RWPE2 (cell line): ENCODE data around the gene RPL39L.

Source experiments
- ATAC-seq: fragments of 200-7000 bp; cut with Tn5 transposase; 3 replicates; pipeline ENCODE4 v1.9.1; 2021; ENCODE audit warnings: low read depth
- DNase-seq: peaks from one replicate; pipeline ENCODE4 v3.0.0-alpha.2; 2020; ENCODE audit warnings: low spot score
- H3K27ac ChIP-seq: fragments of 450-650 bp; 2 replicates; pipeline ENCODE4 v1.5.1; 2017; ENCODE audit warnings: mild to moderate bottlenecking; ENCODE audit not compliant: poor library complexity, severe bottlenecking
- H3K27me3 ChIP-seq: fragments of 250-450 bp; sonication (Bioruptor Pico); 2 replicates; pipeline ENCODE4 v1.5.1; 2021; ENCODE audit warnings: mild to moderate bottlenecking, moderate library complexity; ENCODE audit not compliant: insufficient read depth, poor library complexity, severe bottlenecking
- H3K36me3 ChIP-seq: fragments of 250-450 bp; sonication (Bioruptor Pico); 2 replicates; pipeline ENCODE4 v1.5.1; 2020; ENCODE audit warnings: low read depth, mild to moderate bottlenecking, moderate library complexity
- H3K4me1 ChIP-seq: fragments of 250-450 bp; sonication (Bioruptor Pico); 2 replicates; pipeline ENCODE4 v1.5.1; 2021; ENCODE audit warnings: mild to moderate bottlenecking, moderate library complexity; ENCODE audit not compliant: insufficient read depth, poor library complexity, severe bottlenecking
- H3K4me3 ChIP-seq: fragments of 250-450 bp; sonication (Bioruptor Pico); 2 replicates; pipeline ENCODE4 v1.5.1; 2021; ENCODE audit warnings: mild to moderate bottlenecking, moderate library complexity; ENCODE audit not compliant: severe bottlenecking
- H3K9me3 ChIP-seq: fragments of 250-450 bp; sonication (Bioruptor Pico); 2 replicates; pipeline ENCODE4 v1.5.1; 2021; ENCODE audit warnings: mild to moderate bottlenecking, moderate library complexity; ENCODE audit not compliant: severe bottlenecking
- CTCF ChIP-seq: fragments of 450-650 bp; IDR thresholded peaks from one replicate; pipeline ENCODE4 v1.5.1; 2017; ENCODE audit warnings: mild to moderate bottlenecking, moderate library complexity; ENCODE audit not compliant: poor library complexity, severe bottlenecking

Gene RPL39L

GRCh38 chr3:187139126-187139894, at the start of gene RPL39L:
TSS of gene RPL39L (minus strand) at chr3:187139496. CDS start at chr3:187121300, 18,196 bp downstream.
- Histone ChIP-seq H3K4me3 (peak within 1 kb of the TSS; percentile 70), H3K4me1 (peaks cover 16% of the 10 kb centered on the region), H3K9me3 (no peaks in the 10 kb centered on the region), H3K27ac (peak within 1 kb of the TSS; percentile 50), H3K27me3 (no peaks in the 10 kb centered on the region), H3K36me3 (peaks cover 14% of the 10 kb centered on the region)
- peak; percentile 74 for DNase-seq
- peak; percentile 94 for ATAC-seq
- TF ChIP-seq CTCF = peak; percentile 98

- Histone ChIP-seq H3K27ac (no peak overlapping the region), H3K4me3 (no peak overlapping the region), H3K27me3 (no peaks in the 10 kb centered on the region), H3K9me3 (no peaks in the 10 kb centered on the region), H3K36me3 (no peaks in the 10 kb centered on the region), H3K4me1 (peaks cover 17% of the 10 kb centered on the region)
- no peak for TF ChIP-seq CTCF
- ATAC-seq (no peak), DNase-seq (no peak)
Measured at GRCh38 chr3:187188931-187189330, 49.6 kb upstream of the RPL39L start.

GRCh38 chr3:187186801-187187421, 47.6 kb upstream of the RPL39L start:
- ATAC-seq (peak; percentile 92), DNase-seq (no peak)
- no peaks in the 10 kb centered on the region for H3K36me3 ChIP-seq
- H3K27me3 ChIP-seq = no peaks in the 10 kb centered on the region
- H3K27ac ChIP-seq = peak overlapping the region; percentile 79
- TF ChIP-seq CTCF = no peak
- H3K4me1 ChIP-seq = peaks cover 31% of the 10 kb centered on the region
- H3K9me3 ChIP-seq = no peaks in the 10 kb centered on the region
- H3K4me3 ChIP-seq = no peak overlapping the region

- no peak overlapping the region for H3K4me3 ChIP-seq
- peaks cover 36% of the 10 kb centered on the region for H3K4me1 ChIP-seq
- TF ChIP-seq CTCF = no peak
- H3K9me3 ChIP-seq = no peaks in the 10 kb centered on the region
- no peaks in the 10 kb centered on the region for H3K36me3 ChIP-seq
- ATAC-seq = no peak
- H3K27me3 ChIP-seq = no peaks in the 10 kb centered on the region
- H3K27ac ChIP-seq = peak overlapping the region; percentile 79
- no peak for DNase-seq
Measured at GRCh38 chr3:187186375-187186774, 47.1 kb upstream of the RPL39L start.

- Histone ChIP-seq H3K27ac (peak overlapping the region; percentile 79), H3K36me3 (no peaks in the 10 kb centered on the region), H3K4me3 (no peak overlapping the region), H3K4me1 (peaks cover 37% of the 10 kb centered on the region), H3K9me3 (no peaks in the 10 kb centered on the region), H3K27me3 (no peaks in the 10 kb centered on the region)
- DNase-seq = no peak
- ATAC-seq = no peak
- TF ChIP-seq CTCF = no peak
Measured at GRCh38 chr3:187185759-187186158, 46.5 kb upstream of the RPL39L start.
